H1 (cell line): ENCODE measurements around the gene UGT1A7. TPM values are rescaled to one million over a fixed set of nuclear protein-coding genes. Genes with fewer than 3 reads are reported as not detected.

Experiments
- CTCF ChIA-PET: fragments of 300-600 bp; sonication (Branson Sonifier 250); formaldehyde crosslinking; loops from one replicate; lab custom pipeline; 2021; ENCODE audit not compliant: partially characterized antibody; lab: Charles Lee
- POLR2A ChIA-PET: fragments of 300-600 bp; sonication (Branson Sonifier 250); formaldehyde crosslinking; loops from one replicate; lab custom pipeline; 2021; ENCODE audit warnings: inconsistent platforms; ENCODE audit not compliant: partially characterized antibody; lab: Charles Lee
- DNase-seq, 2 experiments: peaks; one replicate each; pipeline versions ENCODE4 v3.0.0 to v3.0.0-alpha.2; 2010 to 2022; ENCODE audit warnings: low spot score in 2 of 2, low read depth in 1 of 2, mixed read lengths in 1 of 2
- FAIRE-seq: peaks from 2 replicates; lab custom pipeline; 2011; peaks lifted over from hg19 to GRCh38; lab: Jason Lieb, UNC
- H2AFZ ChIP-seq: 2 replicates; pipeline ENCODE4 v1.8.1; 2012; ENCODE audit warnings: low read length, inconsistent platforms
- H2AK5ac ChIP-seq: 2 replicates; pipeline ENCODE4 v1.6.1; 2013; ENCODE audit warnings: low read depth, low read length
- H2BK120ac ChIP-seq: replicated peaks from 2 replicates; pipeline ENCODE3; 2013; ENCODE audit warnings: low read depth, low read length, inconsistent platforms
- H2BK12ac ChIP-seq: 2 replicates; pipeline ENCODE4 v1.6.1; 2013; ENCODE audit warnings: low read depth, low read length
- H2BK15ac ChIP-seq: 2 replicates; pipeline ENCODE4 v1.6.1; 2013; ENCODE audit warnings: low read length
- H2BK20ac ChIP-seq: 2 replicates; pipeline ENCODE4 v1.6.1; 2013; ENCODE audit warnings: low read length
- H2BK5ac ChIP-seq: 2 replicates; pipeline ENCODE4 v1.6.1; 2013; ENCODE audit warnings: low read depth, low read length
- H3K14ac ChIP-seq: 2 replicates; pipeline ENCODE4 v1.6.1; 2013; ENCODE audit warnings: inconsistent platforms; ENCODE audit not compliant: insufficient read length
- H3K18ac ChIP-seq: 2 replicates; pipeline ENCODE4 v1.6.1; 2013; ENCODE audit warnings: low read length; ENCODE audit errors: extremely low read depth
- H3K23ac ChIP-seq: 2 replicates; pipeline ENCODE4 v1.6.1; 2013; ENCODE audit warnings: inconsistent platforms; ENCODE audit not compliant: insufficient read length
- H3K23me2 ChIP-seq: 2 replicates; pipeline ENCODE4 v1.6.1; 2013; ENCODE audit warnings: low read depth, low read length
- H3K27ac ChIP-seq: 2 replicates; pipeline ENCODE4 v1.6.1; 2011; ENCODE audit warnings: low read depth, low read length, inconsistent platforms
- H3K27me3 ChIP-seq, 4 experiments: replicated peaks in 1 of 4; 1 replicate in 1 of 4; 2 replicates in 3 of 4; pipeline versions ENCODE4 v1.6.1 to v1.8.1; 2011 to 2013; ENCODE audit warnings: low read length in 3 of 4, mild to moderate bottlenecking in 3 of 4, inconsistent platforms in 2 of 4, mixed read lengths in 2 of 4, moderate library complexity in 1 of 4; ENCODE audit not compliant: control insufficient read depth in 3 of 4, insufficient read depth in 3 of 4; ENCODE audit errors: extremely low read depth in 1 of 4
- H3K36me3 ChIP-seq, 4 experiments: 2 replicates each; pipeline versions ENCODE4 v1.6.1 to v1.8.1; 2011 to 2013; ENCODE audit warnings: mild to moderate bottlenecking in 4 of 4, low read length in 3 of 4, moderate library complexity in 2 of 4, control low read depth in 1 of 4, inconsistent platforms in 1 of 4; ENCODE audit not compliant: insufficient read depth in 4 of 4, control insufficient read depth in 2 of 4
- H3K4ac ChIP-seq: replicated peaks from 2 replicates; pipeline ENCODE3; 2013; ENCODE audit warnings: low read length, low read depth, mixed read lengths, inconsistent platforms; ENCODE audit not compliant: insufficient read length
- H3K4me1 ChIP-seq, 4 experiments: replicated peaks in 1 of 4; 1 replicate in 1 of 4; 2 replicates in 3 of 4; pipeline versions ENCODE4 v1.6.1 to v1.8.1; 2011 to 2013; ENCODE audit warnings: low read length in 3 of 4, inconsistent platforms in 2 of 4, mixed read lengths in 1 of 4; ENCODE audit not compliant: insufficient read depth in 4 of 4, control insufficient read depth in 3 of 4
- H3K4me2 ChIP-seq, 2 experiments: 2 replicates each; pipeline versions ENCODE4 v1.6.1 to v1.8.1; 2011 to 2013; ENCODE audit warnings: low read depth in 2 of 2, low read length in 2 of 2, control low read depth in 1 of 2, inconsistent platforms in 1 of 2, mild to moderate bottlenecking in 1 of 2; ENCODE audit not compliant: insufficient read depth in 1 of 2
- H3K4me3 ChIP-seq, 4 experiments: fragments of 200-600, 300-600 bp in 1 of 4; sonication (generic), shearing (Covaris generic), sonication (Bioruptor Twin) in 1 of 4; 2 replicates each; pipeline versions ENCODE4 v1.5.1 to v1.8.1; 2011 to 2016; ENCODE audit warnings: low read length in 4 of 4, low read depth in 3 of 4, control low read depth in 2 of 4, inconsistent platforms in 2 of 4, mild to moderate bottlenecking in 2 of 4, mixed read lengths in 1 of 4, moderate library complexity in 1 of 4; ENCODE audit not compliant: insufficient read depth in 2 of 4; ENCODE audit errors: extremely low read depth in 1 of 4
- H3K56ac ChIP-seq: replicated peaks from 2 replicates; pipeline ENCODE3; 2013; ENCODE audit warnings: low read depth, mild to moderate bottlenecking, mixed read lengths, low read length, inconsistent platforms; ENCODE audit not compliant: insufficient read length
- H3K79me1 ChIP-seq: 2 replicates; pipeline ENCODE4 v1.6.1; 2013; ENCODE audit warnings: low read depth, low read length, control low read depth
- H3K79me2 ChIP-seq, 2 experiments: 2 replicates each; pipeline versions ENCODE4 v1.6.1 to v1.8.1; 2012 to 2013; ENCODE audit warnings: low read length in 2 of 2, mild to moderate bottlenecking in 2 of 2, inconsistent platforms in 1 of 2; ENCODE audit not compliant: insufficient read depth in 2 of 2, control insufficient read depth in 1 of 2
- H3K9ac ChIP-seq, 4 experiments: replicated peaks in 1 of 4; 1 replicate in 1 of 4; 2 replicates in 3 of 4; pipeline versions ENCODE4 v1.6.1 to v1.8.1; 2011 to 2013; ENCODE audit warnings: low read depth in 3 of 4, low read length in 3 of 4, control low read depth in 2 of 4, mild to moderate bottlenecking in 2 of 4, moderate library complexity in 2 of 4, inconsistent platforms in 1 of 4; ENCODE audit errors: extremely low read depth in 1 of 4
- H3K9me3 ChIP-seq, 2 experiments: 2 replicates each; pipeline versions ENCODE4 v1.6.1 to v1.8.1; 2012 to 2013; ENCODE audit warnings: mild to moderate bottlenecking in 2 of 2, moderate library complexity in 2 of 2, control low read depth in 1 of 2, inconsistent platforms in 1 of 2, low read depth in 1 of 2, low read length in 1 of 2, mixed read lengths in 1 of 2; ENCODE audit not compliant: insufficient read depth in 2 of 2
- H4K20me1 ChIP-seq, 2 experiments: replicated peaks in 1 of 2; 2 replicates each; pipeline versions ENCODE3 to v1.8.1; 2011 to 2013; ENCODE audit warnings: inconsistent platforms in 2 of 2, low read length in 2 of 2, mild to moderate bottlenecking in 1 of 2; ENCODE audit not compliant: insufficient read depth in 2 of 2, control insufficient read depth in 1 of 2
- H4K5ac ChIP-seq: 2 replicates; pipeline ENCODE4 v1.6.1; 2013; ENCODE audit warnings: low read length, low read depth, mixed read lengths, inconsistent platforms; ENCODE audit not compliant: insufficient read length
- H4K8ac ChIP-seq: 2 replicates; pipeline ENCODE4 v1.8.0; 2013; ENCODE audit warnings: mild to moderate bottlenecking, moderate library complexity, low read length, inconsistent platforms; ENCODE audit not compliant: insufficient read depth; ENCODE audit errors: extremely low read depth
- H4K91ac ChIP-seq: replicated peaks from 2 replicates; pipeline ENCODE3; 2013; ENCODE audit warnings: low read length, mixed read lengths, inconsistent platforms; ENCODE audit not compliant: insufficient read length
- ATF2 ChIP-seq: IDR thresholded peaks from 2 replicates; pipeline ENCODE4 v1.6.1; 2012; ENCODE audit warnings: low read length, inconsistent platforms
- BACH1 ChIP-seq: IDR thresholded peaks from 2 replicates; pipeline ENCODE4 v1.6.1; 2012; ENCODE audit warnings: low read length, improper control_type of control experiment
- CBX5 ChIP-seq: fragments of 300-800, 300-1000 bp; sonication (generic); IDR thresholded peaks from 2 replicates; pipeline ENCODE4 v1.7.1; 2016; ENCODE audit warnings: antibody characterized with exemption, low read length, low read depth
- E2F6 ChIP-seq: IDR thresholded peaks from 2 replicates; pipeline ENCODE4 v1.6.1; 2012; ENCODE audit warnings: inconsistent platforms
- GTF2F1 ChIP-seq: IDR thresholded peaks from 2 replicates; pipeline ENCODE4 v1.6.1; 2012; ENCODE audit warnings: low read depth, low read length, improper control_type of control experiment, borderline replicate concordance
- KDM1A ChIP-seq: fragments of 200-600, 300-600 bp; sonication (generic); IDR thresholded peaks from 2 replicates; pipeline ENCODE4 v1.7.1; 2016; ENCODE audit warnings: mild to moderate bottlenecking, low read length, borderline replicate concordance
- NANOG ChIP-seq: IDR thresholded peaks from 2 replicates; pipeline ENCODE4 v1.6.1; 2011; ENCODE audit warnings: low read length, low read depth, mild to moderate bottlenecking, inconsistent platforms; ENCODE audit not compliant: insufficient read depth, poor library complexity, severe bottlenecking
- POLR2AphosphoS5 ChIP-seq: IDR thresholded peaks from 2 replicates; pipeline ENCODE4 v1.6.1; 2011; ENCODE audit warnings: low read depth, low read length
- SIRT6 ChIP-seq: IDR thresholded peaks from one replicate; pipeline ENCODE4 v1.7.1; 2012; ENCODE audit warnings: low read length, inconsistent platforms
- TAF1 ChIP-seq: IDR thresholded peaks from 2 replicates; pipeline ENCODE4 v1.6.1; 2011; ENCODE audit warnings: mild to moderate bottlenecking, low read depth, low read length
- TAF7 ChIP-seq: optimal IDR thresholded peaks from 2 replicates; pipeline ENCODE3; 2011; ENCODE audit warnings: low read depth, mild to moderate bottlenecking, inconsistent platforms, low read length, moderate library complexity, borderline replicate concordance
- TCF12 ChIP-seq: IDR thresholded peaks from 2 replicates; pipeline ENCODE4 v1.6.1; 2011; ENCODE audit warnings: low read depth, mild to moderate bottlenecking, low read length
- YY1 ChIP-seq: IDR thresholded peaks from 2 replicates; pipeline ENCODE4 v1.6.1; 2011; ENCODE audit warnings: low read depth, mild to moderate bottlenecking, low read length
- WGBS, 2 experiments: shearing (Covaris generic) in 1 of 2; methylation state at CpG; one replicate each; pipeline versions ENCODE4 v1.1.6 to v1.1.7; 2013 to 2015; ENCODE audit warnings: low lambda C conversion rate in 2 of 2, mixed read lengths in 2 of 2, inconsistent platforms in 1 of 2, low coverage in 1 of 2, missing lambda C conversion rate in 1 of 2; ENCODE audit not compliant: insufficient replicate concordance in 2 of 2, insufficient coverage in 1 of 2, insufficient read length in 1 of 2; ENCODE audit errors: extremely low coverage in 1 of 2, missing lambda C conversion rate in 1 of 2; 5-methylcytosine and 5-hydroxymethylcytosine counted together
- polyA plus RNA-seq, 7 experiments: library from polyadenylated mRNA; depleted of rRNA in 3 of 7; stranded (reverse) in 5 of 7; unstranded in 2 of 7; fragments of >200 nt in 5 of 7; fragments of 200-250 nt in 2 of 7; gene quantifications; 1 replicate in 5 of 7; 2 replicates in 1 of 7; 4 replicates in 1 of 7; pipeline versions ENCODE4 v1.2.1 to v1.2.3, GENCODE V29; 2011 to 2013; ENCODE audit warnings: missing spikeins in 2 of 7, mixed read lengths in 2 of 7
- total RNA-seq: library from RNA; stranded (reverse); fragmentation: NEBNext Ultra II Directional; extraction: Animal tissue kit (Norgen Biotek cat#: 25700); gene quantifications from 2 replicates; pipeline ENCODE4 v1.2.1, GENCODE V29; 2021

UGT1A7 gene
- total and polyA plus RNA-seq, 2 of the 8 experiments (the other 6 are each of a cell fraction or from before 2014, with no cell fraction given) = not detected

GRCh38 chr2:233775414-233775813, 93.7 kb downstream of the UGT1A7 start:
- DNase-seq (no peak), FAIRE-seq (no peak)
- no peak overlapping the region for H3K23ac ChIP-seq
- no peak overlapping the region for H3K4me2 ChIP-seq
- no peak overlapping the region for H3K56ac ChIP-seq
- no peak overlapping the region for H2BK12ac ChIP-seq
- CTCF ChIA-PET = no interaction called here
- H3K27ac ChIP-seq = no peak overlapping the region
- no peak overlapping the region for H3K9ac ChIP-seq
- H3K4me1 ChIP-seq = no peaks in the 10 kb centered on the region
- H3K79me2 ChIP-seq = no peaks in the 10 kb centered on the region
- H3K14ac ChIP-seq = no peak overlapping the region
- H4K91ac ChIP-seq = no peak overlapping the region
- H3K9me3 ChIP-seq = peaks cover 12 to 13% of the 10 kb centered on the region in 2 experiments; a peak in 3 of 4 replicates
- no peak overlapping the region for H2BK20ac ChIP-seq
- no peak overlapping the region for H2AFZ ChIP-seq
- H3K36me3 ChIP-seq = no peaks in the 10 kb centered on the region
- H4K5ac ChIP-seq = no peak overlapping the region
- 84% methylated on average over 6 of the region's 6 CpGs; no CpG with 5 or more reads in 1 of the 2 experiments for WGBS, 2 experiments
- no peaks in the 10 kb centered on the region for H3K27me3 ChIP-seq
- H4K8ac ChIP-seq = no peak overlapping the region
- peaks cover 2% of the 10 kb centered on the region; the same call in 1 of the 2 replicates for H3K23me2 ChIP-seq
- no peak overlapping the region for H2BK15ac ChIP-seq
- no peak overlapping the region for H3K18ac ChIP-seq
- no peak overlapping the region for H2BK5ac ChIP-seq
- no peaks in the 10 kb centered on the region for H4K20me1 ChIP-seq
- no peak overlapping the region for H2BK120ac ChIP-seq
- POLR2A ChIA-PET = no interaction called here
- no peak overlapping the region for H2AK5ac ChIP-seq
- H3K4ac ChIP-seq = no peak overlapping the region
- H3K4me3 ChIP-seq = no peak overlapping the region
- H3K79me1 ChIP-seq = no peaks in the 10 kb centered on the region
- TF ChIP-seq NANOG = no peak
- no peak for TF ChIP-seq BACH1
- no peak for TF ChIP-seq KDM1A
- no peak for TF ChIP-seq POLR2AphosphoS5
- TF ChIP-seq GTF2F1 = no peak
- TF ChIP-seq YY1 = no peak
- TF ChIP-seq TCF12 = no peak
- TF ChIP-seq TAF7 = no peak
- no peak for TF ChIP-seq E2F6
- no peak for TF ChIP-seq TAF1
- no peak for TF ChIP-seq SIRT6
- no peak for TF ChIP-seq ATF2
- TF ChIP-seq CBX5 = no peak
